ENCODE results near the gene NECAB2.

GRCh38 chr16:84042879-84043485 is 74.9 kb downstream of the NECAB2 start:
- no peak for TF ChIP-seq CTCF (IDR thresholded peaks at IDR 0.05)
- no peak for TF ChIP-seq EZH2 (IDR thresholded peaks at IDR 0.05)

Data from neural progenitor cell (in vitro differentiated cells).